Stimulated activated CD8-positive, alpha-beta memory T cell treated with anti-CD3 and anti-CD28 coated beads, Interleukin-7, amount 100 ng/mL, for 48 hours (primary cell): ENCODE results near the gene ENHO.

ENCODE experiments used
- DNase-seq, 2 donors: peaks; one replicate each; pipeline ENCODE4 v3.0.0-alpha.2; 2020; ENCODE audit warnings: low read depth in 1 of 2; ENCODE audit errors: extremely low read depth in 1 of 2

The ENHO gene

GRCh38 chr9:34508463-34508862 is 14.3 kb downstream of the ENHO start:
- no peak for DNase-seq

- DNase-seq = no peak
These were observed 14.8 kb downstream of the ENHO start for GRCh38 chr9:34507966-34508365.

- DNase-seq = no peak
These were observed 15.2 kb downstream of the ENHO start for GRCh38 chr9:34507556-34507955.

GRCh38 chr9:34506623-34507022 is 16.2 kb downstream of the ENHO start:
- DNase-seq = no peak

GRCh38 chr9:34505370-34506120 is 17.2 kb downstream of the ENHO start:
- DNase-seq = no peak

GRCh38 chr9:34503406-34503805 is 19.4 kb downstream of the ENHO start:
- DNase-seq = no peak

- no peak for DNase-seq
These were observed 19.9 kb downstream of the ENHO start for GRCh38 chr9:34502891-34503290.

- DNase-seq = no peak
These were observed 20.3 kb downstream of the ENHO start for GRCh38 chr9:34502471-34502870.

GRCh38 chr9:34501889-34502425 is 20.8 kb downstream of the ENHO start:
- no peak for DNase-seq

GRCh38 chr9:34501372-34501771 is 21.4 kb downstream of the ENHO start:
- no peak for DNase-seq

GRCh38 chr9:34500623-34501267 is 22.0 kb downstream of the ENHO start:
- peak; percentile 26 to 68 for DNase-seq

- no peak for DNase-seq
These were observed 23.7 kb downstream of the ENHO start for GRCh38 chr9:34499076-34499475.

GRCh38 chr9:34498553-34498952 is 24.2 kb downstream of the ENHO start:
- no peak for DNase-seq

GRCh38 chr9:34496149-34496712 is 26.6 kb downstream of the ENHO start:
- no peak for DNase-seq

GRCh38 chr9:34493972-34494535 is 28.7 kb downstream of the ENHO start:
- DNase-seq = peak in 1 of 2 donors; percentile 16

GRCh38 chr9:34492051-34492450 is 30.7 kb downstream of the ENHO start:
- DNase-seq = no peak

- DNase-seq = no peak
These were observed 31.2 kb downstream of the ENHO start for GRCh38 chr9:34491596-34491995.

- peak in 1 of 2 donors; percentile 15 for DNase-seq
These were observed 32.0 kb downstream of the ENHO start for GRCh38 chr9:34490760-34491159.

GRCh38 chr9:34490360-34490759 is 32.4 kb downstream of the ENHO start:
- no peak for DNase-seq

GRCh38 chr9:34486572-34486971 is 36.2 kb downstream of the ENHO start:
- no peak for DNase-seq

GRCh38 chr9:34485822-34486221 is 37.0 kb downstream of the ENHO start:
- DNase-seq = no peak

GRCh38 chr9:34484678-34485077 is 38.1 kb downstream of the ENHO start:
- no peak for DNase-seq
